OCI-LY1 (cell line): ENCODE data around the gene PAFAH2.

Source experiments
- EZH2 ChIP-seq: fragments of 200-600 bp; sonication (generic), shearing (Covaris generic); IDR thresholded peaks from 2 replicates; pipeline ENCODE4 v1.8.0; 2017; ENCODE audit warnings: borderline replicate concordance, mixed run types, mild to moderate bottlenecking, antibody characterized with exemption, low read length, moderate library complexity, mixed read lengths
- TF ChIP-seq, protein P1 (sequence below): fragments of 200-600 bp; sonication (generic), shearing (Covaris generic); IDR thresholded peaks from 2 replicates; pipeline ENCODE4 v1.5.1; 2017; ENCODE audit warnings: mild to moderate bottlenecking, antibody characterized with exemption, low read length, moderate library complexity, mixed read lengths

DNA sequence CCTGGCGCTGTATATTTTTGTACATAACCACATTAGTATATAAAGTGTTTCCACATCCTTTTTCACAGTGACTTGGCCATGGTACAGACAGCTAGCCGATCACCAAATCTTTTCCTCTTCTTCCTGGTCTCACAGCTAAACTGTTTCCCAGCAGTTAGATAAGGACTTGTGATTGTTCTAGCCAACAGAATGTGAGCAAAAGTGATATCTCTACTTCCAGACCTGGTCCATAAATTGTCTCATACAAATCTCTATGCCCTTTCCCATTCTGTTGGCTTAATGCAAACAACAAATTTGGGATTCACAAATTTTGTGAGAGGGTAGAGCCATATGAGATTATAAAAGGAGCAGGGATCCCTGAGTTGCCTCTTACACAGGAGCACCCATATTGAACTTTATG lies 19.5 kb downstream of the PAFAH2 start:
- TF ChIP-seq, protein P1, sequence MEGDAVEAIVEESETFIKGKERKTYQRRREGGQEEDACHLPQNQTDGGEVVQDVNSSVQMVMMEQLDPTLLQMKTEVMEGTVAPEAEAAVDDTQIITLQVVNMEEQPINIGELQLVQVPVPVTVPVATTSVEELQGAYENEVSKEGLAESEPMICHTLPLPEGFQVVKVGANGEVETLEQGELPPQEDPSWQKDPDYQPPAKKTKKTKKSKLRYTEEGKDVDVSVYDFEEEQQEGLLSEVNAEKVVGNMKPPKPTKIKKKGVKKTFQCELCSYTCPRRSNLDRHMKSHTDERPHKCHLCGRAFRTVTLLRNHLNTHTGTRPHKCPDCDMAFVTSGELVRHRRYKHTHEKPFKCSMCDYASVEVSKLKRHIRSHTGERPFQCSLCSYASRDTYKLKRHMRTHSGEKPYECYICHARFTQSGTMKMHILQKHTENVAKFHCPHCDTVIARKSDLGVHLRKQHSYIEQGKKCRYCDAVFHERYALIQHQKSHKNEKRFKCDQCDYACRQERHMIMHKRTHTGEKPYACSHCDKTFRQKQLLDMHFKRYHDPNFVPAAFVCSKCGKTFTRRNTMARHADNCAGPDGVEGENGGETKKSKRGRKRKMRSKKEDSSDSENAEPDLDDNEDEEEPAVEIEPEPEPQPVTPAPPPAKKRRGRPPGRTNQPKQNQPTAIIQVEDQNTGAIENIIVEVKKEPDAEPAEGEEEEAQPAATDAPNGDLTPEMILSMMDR = no peak
- TF ChIP-seq EZH2 = no peak
